Measurements from ENCODE around the gene IPPK.
A peak's percentile ranks its signal among the peaks of the same experiment; 100 is the strongest.

Gene IPPK

DNA sequence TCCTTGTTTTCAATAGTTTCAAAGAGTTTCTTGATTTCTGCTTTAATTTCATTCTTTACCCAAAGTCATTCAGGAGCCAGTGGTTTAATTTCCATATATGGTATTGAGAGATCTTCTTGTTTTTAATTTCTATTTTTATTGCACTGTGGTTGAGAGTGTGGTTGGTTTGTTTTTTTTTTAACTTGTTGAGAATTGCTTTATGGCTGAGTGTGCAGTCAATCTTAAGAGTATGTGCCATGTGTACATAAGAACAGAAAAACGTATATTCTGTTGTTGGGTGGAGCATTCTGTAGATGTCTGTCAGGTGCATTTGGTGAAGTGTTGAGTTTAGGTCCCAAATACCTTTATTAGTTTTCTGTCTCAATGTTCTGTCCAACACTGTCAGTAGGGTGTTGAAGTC, 26.7 kb upstream of the IPPK start:
- Histone ChIP-seq H3K4me3 (ENCODE audit: low read length) (peak overlapping the region; percentile 32), H3K27ac (ENCODE audit: low read depth, low read length) (no peak overlapping the region), H3K4me2 (ENCODE audit: low read length) (peak overlapping the region; percentile 28), H3K4me1 (ENCODE audit: control insufficient read depth, low read length) (peaks cover 19% of the 10 kb centered on the region), H3K36me3 (ENCODE audit: control insufficient read depth, low read length) (no peaks in the 10 kb centered on the region), H3K27me3 (ENCODE audit: control insufficient read depth, low read length) (no peaks in the 10 kb centered on the region), H3K9me3 (ENCODE audit: control insufficient read depth, insufficient read depth, low read length) (peaks cover 13% of the 10 kb centered on the region; the same call in 1 of the 2 replicates), H3K79me2 (ENCODE audit: control insufficient read depth, low read length) (no peaks in the 10 kb centered on the region), H3F3A (ENCODE audit: control insufficient read depth, insufficient read depth) (peaks cover 2% of the 10 kb centered on the region; the same call in 1 of the 2 replicates), H3K9me2 (replicated peaks; ENCODE audit: control insufficient read depth, low read length) (no peaks in the 10 kb centered on the region), H4K20me1 (ENCODE audit: control insufficient read depth, insufficient read depth, low read depth, low read length) (no peaks in the 10 kb centered on the region)
- TF ChIP-seq EZH2phosphoT487 (IDR thresholded peaks at IDR 0.05; ENCODE audit: borderline replicate concordance, low read length): no peak
- TF ChIP-seq, protein P1, sequence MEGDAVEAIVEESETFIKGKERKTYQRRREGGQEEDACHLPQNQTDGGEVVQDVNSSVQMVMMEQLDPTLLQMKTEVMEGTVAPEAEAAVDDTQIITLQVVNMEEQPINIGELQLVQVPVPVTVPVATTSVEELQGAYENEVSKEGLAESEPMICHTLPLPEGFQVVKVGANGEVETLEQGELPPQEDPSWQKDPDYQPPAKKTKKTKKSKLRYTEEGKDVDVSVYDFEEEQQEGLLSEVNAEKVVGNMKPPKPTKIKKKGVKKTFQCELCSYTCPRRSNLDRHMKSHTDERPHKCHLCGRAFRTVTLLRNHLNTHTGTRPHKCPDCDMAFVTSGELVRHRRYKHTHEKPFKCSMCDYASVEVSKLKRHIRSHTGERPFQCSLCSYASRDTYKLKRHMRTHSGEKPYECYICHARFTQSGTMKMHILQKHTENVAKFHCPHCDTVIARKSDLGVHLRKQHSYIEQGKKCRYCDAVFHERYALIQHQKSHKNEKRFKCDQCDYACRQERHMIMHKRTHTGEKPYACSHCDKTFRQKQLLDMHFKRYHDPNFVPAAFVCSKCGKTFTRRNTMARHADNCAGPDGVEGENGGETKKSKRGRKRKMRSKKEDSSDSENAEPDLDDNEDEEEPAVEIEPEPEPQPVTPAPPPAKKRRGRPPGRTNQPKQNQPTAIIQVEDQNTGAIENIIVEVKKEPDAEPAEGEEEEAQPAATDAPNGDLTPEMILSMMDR (IDR thresholded peaks at IDR 0.05; ENCODE audit: low read depth, low read length, poor library complexity, severe bottlenecking): no peak

DNA sequence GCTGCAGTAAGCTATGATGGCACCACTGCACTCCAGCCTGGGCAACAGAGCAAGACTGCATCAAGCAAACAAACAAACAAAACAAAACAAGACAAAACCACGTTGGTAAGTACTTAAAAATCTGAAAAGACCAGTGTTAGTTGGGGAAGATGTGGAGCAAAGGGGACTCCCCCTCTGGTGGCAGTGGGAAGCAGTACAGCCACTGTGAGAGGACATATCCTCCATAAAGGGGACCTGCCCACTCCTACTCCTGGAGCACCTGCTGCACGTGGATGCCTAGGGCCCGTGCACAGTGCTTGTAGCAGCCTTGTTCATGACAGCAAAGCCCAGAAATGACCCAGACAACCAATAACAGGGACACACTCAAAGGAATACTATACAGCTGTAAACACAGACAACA, 17.0 kb upstream of the IPPK start:
- Histone ChIP-seq H4K20me1 (ENCODE audit: control insufficient read depth, insufficient read depth, low read depth, low read length) (no peaks in the 10 kb centered on the region), H3K4me1 (ENCODE audit: control insufficient read depth, low read length) (peaks cover 18% of the 10 kb centered on the region), H3F3A (ENCODE audit: control insufficient read depth, insufficient read depth) (no peaks in the 10 kb centered on the region), H3K27ac (ENCODE audit: low read depth, low read length) (no peak overlapping the region), H3K4me3 (ENCODE audit: low read length) (no peak overlapping the region), H3K27me3 (ENCODE audit: control insufficient read depth, low read length) (no peaks in the 10 kb centered on the region), H3K9me2 (replicated peaks; ENCODE audit: control insufficient read depth, low read length) (no peaks in the 10 kb centered on the region), H3K4me2 (ENCODE audit: low read length) (no peak overlapping the region), H3K9me3 (ENCODE audit: control insufficient read depth, insufficient read depth, low read length) (no peaks in the 10 kb centered on the region), H3K36me3 (ENCODE audit: control insufficient read depth, low read length) (no peaks in the 10 kb centered on the region), H3K79me2 (ENCODE audit: control insufficient read depth, low read length) (no peaks in the 10 kb centered on the region)
- no peak for TF ChIP-seq EZH2phosphoT487 (IDR thresholded peaks at IDR 0.05; ENCODE audit: borderline replicate concordance, low read length)
- TF ChIP-seq, protein P1 (IDR thresholded peaks at IDR 0.05; ENCODE audit: low read depth, low read length, poor library complexity, severe bottlenecking): peak; percentile 39

DNA sequence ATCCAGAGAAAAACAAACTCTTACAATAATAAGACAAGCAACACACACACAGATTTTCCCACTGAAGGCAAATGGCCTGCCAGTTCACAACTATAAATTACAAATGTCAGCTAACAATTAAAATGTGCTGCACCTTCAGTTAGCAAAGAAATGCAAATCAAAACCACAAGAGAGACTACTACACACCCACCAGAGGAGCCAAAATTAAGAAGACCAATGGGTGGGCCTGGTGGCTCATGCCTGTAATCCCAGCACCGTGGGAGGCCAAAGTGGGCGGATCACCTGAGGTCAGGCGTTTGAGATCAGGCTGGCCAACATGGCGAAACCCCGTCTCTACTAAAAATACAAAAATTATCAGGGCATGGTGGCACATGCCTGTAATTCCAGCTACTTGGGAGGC, 15.1 kb upstream of the IPPK start:
- no peaks in the 10 kb centered on the region for H3K9me3 ChIP-seq (ENCODE audit: control insufficient read depth, insufficient read depth, low read length)
- H3K4me3 ChIP-seq (ENCODE audit: low read length): peak overlapping the region; percentile 14; the same call in 1 of the 2 replicates
- H3K27ac ChIP-seq (ENCODE audit: low read depth, low read length): no peak overlapping the region
- H3K9me2 ChIP-seq (replicated peaks; ENCODE audit: control insufficient read depth, low read length): no peaks in the 10 kb centered on the region
- no peaks in the 10 kb centered on the region for H3K79me2 ChIP-seq (ENCODE audit: control insufficient read depth, low read length)
- peak overlapping the region; percentile 38 for H3K4me2 ChIP-seq (ENCODE audit: low read length)
- no peaks in the 10 kb centered on the region for H4K20me1 ChIP-seq (ENCODE audit: control insufficient read depth, insufficient read depth, low read depth, low read length)
- peaks cover 18% of the 10 kb centered on the region for H3K4me1 ChIP-seq (ENCODE audit: control insufficient read depth, low read length)
- H3F3A ChIP-seq (ENCODE audit: control insufficient read depth, insufficient read depth): no peaks in the 10 kb centered on the region
- no peaks in the 10 kb centered on the region for H3K27me3 ChIP-seq (ENCODE audit: control insufficient read depth, low read length)
- TF ChIP-seq EZH2phosphoT487 (IDR thresholded peaks at IDR 0.05; ENCODE audit: borderline replicate concordance, low read length): no peak
- TF ChIP-seq, protein P1 (IDR thresholded peaks at IDR 0.05; ENCODE audit: low read depth, low read length, poor library complexity, severe bottlenecking): no peak
- no peaks in the 10 kb centered on the region for H3K36me3 ChIP-seq (ENCODE audit: control insufficient read depth, low read length)

Measured in DOHH2 (cell line).